ENCODE results near the gene FOXO3.
A peak's percentile ranks its signal among the peaks of the same experiment; 100 is the strongest.

GRCh38 chr6:108714766-108715414, 154.2 kb downstream of the FOXO3 start:
- TF ChIP-seq MAZ (IDR thresholded peaks at IDR 0.05; ENCODE audit: borderline replicate concordance, low read depth, low read length) = no peak
- TF ChIP-seq MAZ (CRISPR knock-in tag; IDR thresholded peaks at IDR 0.05; ENCODE audit: low read depth) = no peak
- TF ChIP-seq CTCF (CRISPR knock-in tag; IDR thresholded peaks at IDR 0.05) = peak; percentile 50
- no peak for TF ChIP-seq ZNF431 (CRISPR knock-in tag; IDR thresholded peaks at IDR 0.05; ENCODE audit: borderline replicate concordance, low read depth)
- no peak for TF ChIP-seq HHEX (CRISPR knock-in tag; IDR thresholded peaks at IDR 0.05)
- no peak for TF ChIP-seq SMC3 (IDR thresholded peaks at IDR 0.05; ENCODE audit: low read length)
- TF ChIP-seq HMGA1 (CRISPR knock-in tag; conservative IDR thresholded peaks at IDR 0.05) = no peak
